ENCODE measurements around the gene PITHD1.

PITHD1 gene

DNA sequence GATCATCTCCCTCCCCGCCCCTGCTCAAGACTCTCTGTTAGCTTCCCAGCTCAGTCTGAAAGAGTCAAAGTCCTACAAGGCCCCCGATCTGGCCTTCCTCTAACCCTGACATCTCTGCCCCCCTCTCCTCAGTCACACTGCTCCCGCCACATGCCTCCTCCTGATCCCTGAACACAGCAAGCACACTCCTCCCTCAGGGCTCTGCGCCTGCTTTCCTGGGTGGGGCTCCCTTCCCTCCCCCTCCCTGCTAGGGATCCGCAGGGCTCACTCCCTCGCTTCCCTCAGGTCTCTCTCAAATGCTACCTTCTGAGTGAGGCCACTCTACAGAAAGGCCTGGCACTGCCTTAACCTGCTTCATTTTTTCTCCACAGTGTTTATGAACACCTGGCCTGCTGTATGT, 28.1 kb downstream of the PITHD1 start:
- DNase-seq (ENCODE audit: low spot score) = no peak
- H3K27ac ChIP-seq = no peak overlapping the region
- TF ChIP-seq, protein P1, sequence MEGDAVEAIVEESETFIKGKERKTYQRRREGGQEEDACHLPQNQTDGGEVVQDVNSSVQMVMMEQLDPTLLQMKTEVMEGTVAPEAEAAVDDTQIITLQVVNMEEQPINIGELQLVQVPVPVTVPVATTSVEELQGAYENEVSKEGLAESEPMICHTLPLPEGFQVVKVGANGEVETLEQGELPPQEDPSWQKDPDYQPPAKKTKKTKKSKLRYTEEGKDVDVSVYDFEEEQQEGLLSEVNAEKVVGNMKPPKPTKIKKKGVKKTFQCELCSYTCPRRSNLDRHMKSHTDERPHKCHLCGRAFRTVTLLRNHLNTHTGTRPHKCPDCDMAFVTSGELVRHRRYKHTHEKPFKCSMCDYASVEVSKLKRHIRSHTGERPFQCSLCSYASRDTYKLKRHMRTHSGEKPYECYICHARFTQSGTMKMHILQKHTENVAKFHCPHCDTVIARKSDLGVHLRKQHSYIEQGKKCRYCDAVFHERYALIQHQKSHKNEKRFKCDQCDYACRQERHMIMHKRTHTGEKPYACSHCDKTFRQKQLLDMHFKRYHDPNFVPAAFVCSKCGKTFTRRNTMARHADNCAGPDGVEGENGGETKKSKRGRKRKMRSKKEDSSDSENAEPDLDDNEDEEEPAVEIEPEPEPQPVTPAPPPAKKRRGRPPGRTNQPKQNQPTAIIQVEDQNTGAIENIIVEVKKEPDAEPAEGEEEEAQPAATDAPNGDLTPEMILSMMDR (IDR thresholded peaks at IDR 0.05) = no peak
- no peak overlapping the region for H3K4me3 ChIP-seq

DNA sequence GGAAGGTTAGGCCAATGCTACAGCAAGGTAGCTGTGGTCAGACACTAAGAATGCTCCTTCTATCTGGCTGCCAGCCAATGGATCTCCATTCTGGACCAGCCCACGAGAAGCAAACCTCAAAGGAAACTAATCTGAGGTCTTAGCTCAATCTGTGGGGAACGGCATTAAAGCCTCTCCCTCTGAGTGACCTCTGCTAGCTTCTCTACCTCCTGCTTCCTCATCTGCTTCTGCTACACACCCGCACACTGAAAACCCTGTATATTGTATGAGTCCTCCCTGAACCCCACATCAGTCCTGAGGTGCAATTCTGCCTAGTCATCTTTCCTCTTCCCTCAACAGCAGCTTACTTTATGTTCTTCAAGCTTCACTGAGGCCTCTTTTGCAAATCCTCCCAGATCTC, 29.2 kb downstream of the PITHD1 start:
- TF ChIP-seq, protein P1 (IDR thresholded peaks at IDR 0.05) = no peak
- Histone ChIP-seq H3K27ac (no peak overlapping the region), H3K4me3 (no peak overlapping the region)
- no peak for DNase-seq (ENCODE audit: low spot score)

DNA sequence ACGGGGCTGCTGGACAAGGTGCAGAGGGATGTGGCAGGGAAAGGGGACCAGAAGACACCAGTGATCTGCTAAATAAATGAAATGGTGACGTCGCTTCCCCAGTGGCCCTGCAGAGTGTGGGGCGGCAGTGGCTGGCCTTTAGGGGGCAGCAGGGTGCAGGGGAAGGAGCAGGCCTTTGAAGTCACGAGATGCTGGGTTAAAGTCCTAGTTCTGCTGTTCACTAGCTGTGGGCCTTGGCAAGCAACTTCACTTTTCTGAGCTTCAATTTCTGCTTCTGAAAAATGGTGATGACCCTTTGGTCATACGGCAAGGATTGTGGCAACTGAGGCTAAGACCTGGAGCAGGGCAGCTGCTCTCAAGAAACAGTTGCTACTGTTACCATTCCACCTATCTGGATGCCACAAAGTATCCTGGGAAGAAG, 31.5 kb downstream of the PITHD1 start:
- TF ChIP-seq, protein P1 (IDR thresholded peaks at IDR 0.05) = peak; percentile 36
- DNase-seq (ENCODE audit: low spot score) = no peak
- Histone ChIP-seq H3K4me3 (no peak overlapping the region), H3K27ac (peak overlapping the region in 1 of 2 donors; percentile 18)

DNA sequence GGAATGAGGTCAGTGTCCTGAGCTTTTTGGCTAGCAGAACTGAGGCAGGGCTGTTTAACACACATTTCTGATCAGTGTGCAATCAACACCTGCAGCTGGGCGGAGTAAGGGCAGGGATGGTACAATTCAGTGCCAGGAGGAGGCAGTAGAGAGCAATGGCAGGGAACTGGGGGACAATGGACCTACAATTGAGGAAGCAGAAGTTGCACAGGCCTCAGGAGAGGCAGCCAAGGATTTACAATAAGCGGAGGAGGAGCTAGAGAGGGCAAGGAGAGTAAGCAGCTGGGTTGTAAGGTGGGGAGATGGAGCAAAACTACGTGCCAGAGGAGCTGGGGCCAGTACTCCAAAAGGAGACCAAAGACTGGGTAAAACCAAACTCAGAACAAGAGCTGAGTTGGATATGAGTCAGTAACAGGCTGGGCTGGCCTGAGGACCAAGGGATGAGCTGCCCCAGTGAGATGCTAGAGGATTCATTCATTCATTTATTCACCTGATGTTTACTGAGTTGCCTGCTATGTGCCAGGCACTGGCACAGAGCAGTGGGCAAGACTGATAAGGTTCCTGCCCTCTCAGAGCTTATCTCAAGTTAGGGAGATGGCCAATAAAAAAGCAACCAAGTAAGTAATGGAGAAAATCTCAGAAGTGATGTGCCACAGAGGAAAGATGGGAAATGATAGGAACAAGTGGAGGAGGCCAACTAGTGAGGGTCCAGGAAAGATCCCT, 32.8 kb downstream of the PITHD1 start:
- no peak overlapping the region for H3K4me3 ChIP-seq
- H3K27ac ChIP-seq = no peak overlapping the region
- DNase-seq (ENCODE audit: low spot score) = no peak
- TF ChIP-seq, protein P1 (IDR thresholded peaks at IDR 0.05) = peak; percentile 18

DNA sequence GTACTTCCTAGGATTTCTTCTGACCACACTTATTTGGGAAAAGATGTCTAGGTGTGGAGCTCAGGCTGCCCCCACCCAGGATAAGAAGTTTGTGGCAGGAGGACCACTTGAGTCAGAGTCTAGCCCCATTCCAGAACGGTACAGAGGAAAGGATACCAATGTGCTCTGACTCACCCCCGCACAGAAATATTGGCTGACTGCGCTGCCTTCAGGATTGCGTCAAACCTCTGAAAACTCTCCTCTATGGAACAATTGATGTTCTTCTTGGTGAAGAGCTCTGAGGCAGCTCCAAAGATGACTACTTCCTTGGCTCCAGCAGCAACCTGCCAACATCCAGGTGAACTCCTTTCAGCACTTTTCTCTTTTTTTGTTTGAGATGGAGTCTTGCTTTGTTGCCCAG, 35.8 kb downstream of the PITHD1 start:
- H3K4me3 ChIP-seq = no peak overlapping the region
- H3K27ac ChIP-seq = no peak overlapping the region
- no peak for DNase-seq (ENCODE audit: low spot score)
- TF ChIP-seq, protein P1 (IDR thresholded peaks at IDR 0.05) = no peak

DNA sequence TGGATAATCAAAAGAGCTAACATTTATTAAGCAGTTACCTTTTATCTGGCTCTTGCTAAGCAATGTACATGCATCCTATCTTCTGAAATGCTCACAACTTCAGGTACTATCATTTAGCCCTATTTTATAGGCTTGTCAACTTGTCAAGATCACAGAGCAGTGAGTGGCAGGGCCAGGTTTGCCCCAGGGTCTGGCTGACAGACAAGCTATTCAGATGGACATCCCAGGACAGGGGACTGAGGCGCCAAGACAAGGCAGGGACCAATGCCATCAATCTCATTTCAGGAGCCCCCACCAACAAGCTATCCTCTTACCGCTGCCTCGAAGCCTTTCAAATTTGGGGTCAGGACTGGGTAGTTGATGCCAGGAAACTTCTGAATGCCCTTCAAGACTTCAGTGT, 38.1 kb downstream of the PITHD1 start:
- no peak for DNase-seq (ENCODE audit: low spot score)
- Histone ChIP-seq H3K4me3 (no peak overlapping the region), H3K27ac (no peak overlapping the region)
- TF ChIP-seq, protein P1 (IDR thresholded peaks at IDR 0.05) = no peak

DNA sequence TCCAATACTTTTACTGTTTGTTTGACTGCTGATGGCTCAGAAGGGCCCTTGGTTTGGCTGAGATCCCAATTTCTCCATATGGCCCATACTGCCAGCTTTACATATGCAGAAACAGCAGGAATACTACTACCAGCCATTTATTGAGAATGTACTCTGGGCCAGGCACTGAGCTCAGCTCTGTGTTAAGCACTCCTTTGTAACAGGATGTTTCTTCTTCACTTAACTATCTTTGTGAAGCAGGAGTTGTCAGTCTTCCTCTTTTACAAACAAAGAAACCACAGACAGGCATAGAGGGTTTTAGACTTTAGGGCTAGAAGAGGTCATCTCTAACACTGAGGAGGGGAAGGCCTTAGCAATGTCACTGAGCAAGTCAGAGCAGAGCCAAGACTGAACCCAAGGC, 38.7 kb downstream of the PITHD1 start:
- DNase-seq (ENCODE audit: low spot score) = no peak
- no peak overlapping the region for H3K4me3 ChIP-seq
- TF ChIP-seq, protein P1 (IDR thresholded peaks at IDR 0.05) = no peak

More for the DNA sequence above, 38.7 kb downstream of the PITHD1 start:
- H3K27ac ChIP-seq = no peak overlapping the region
